GM12801 (cell line): Measurements from ENCODE around the gene CRHBP.

Experiments
- TF ChIP-seq, protein P1 (sequence below): IDR thresholded peaks from one replicate; pipeline ENCODE4 v1.5.1; 2011; ENCODE audit warnings: control low read depth; ENCODE audit not compliant: insufficient read length; ENCODE audit errors: extremely low read depth

CRHBP gene

DNA sequence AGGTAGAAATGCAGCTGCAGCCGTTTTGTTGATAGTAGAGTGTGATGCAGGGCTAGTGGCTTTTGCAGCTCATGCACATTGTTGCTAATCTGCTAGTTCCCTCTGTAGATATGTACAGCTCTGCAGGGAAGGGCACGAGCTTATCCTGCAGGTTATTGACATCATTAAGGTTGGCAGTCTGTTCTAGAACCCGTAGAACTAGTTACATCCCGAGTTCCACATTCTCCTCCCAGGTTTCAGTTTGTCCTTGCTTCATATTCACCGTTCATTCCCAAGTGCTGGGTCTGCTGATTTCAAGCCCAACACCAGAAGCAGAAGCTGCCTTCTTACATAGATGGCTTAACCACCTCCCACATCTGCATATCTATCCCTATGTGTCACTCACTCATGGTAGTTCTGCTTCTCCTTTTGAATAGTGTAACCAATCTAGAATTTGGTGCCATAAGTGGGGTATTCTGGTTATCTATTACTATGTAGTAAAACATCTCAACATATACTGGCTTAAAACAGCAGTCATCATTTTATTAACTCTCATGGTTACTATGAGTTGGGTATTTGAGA lies 38.1 kb downstream of the CRHBP start:
- TF ChIP-seq, protein P1, sequence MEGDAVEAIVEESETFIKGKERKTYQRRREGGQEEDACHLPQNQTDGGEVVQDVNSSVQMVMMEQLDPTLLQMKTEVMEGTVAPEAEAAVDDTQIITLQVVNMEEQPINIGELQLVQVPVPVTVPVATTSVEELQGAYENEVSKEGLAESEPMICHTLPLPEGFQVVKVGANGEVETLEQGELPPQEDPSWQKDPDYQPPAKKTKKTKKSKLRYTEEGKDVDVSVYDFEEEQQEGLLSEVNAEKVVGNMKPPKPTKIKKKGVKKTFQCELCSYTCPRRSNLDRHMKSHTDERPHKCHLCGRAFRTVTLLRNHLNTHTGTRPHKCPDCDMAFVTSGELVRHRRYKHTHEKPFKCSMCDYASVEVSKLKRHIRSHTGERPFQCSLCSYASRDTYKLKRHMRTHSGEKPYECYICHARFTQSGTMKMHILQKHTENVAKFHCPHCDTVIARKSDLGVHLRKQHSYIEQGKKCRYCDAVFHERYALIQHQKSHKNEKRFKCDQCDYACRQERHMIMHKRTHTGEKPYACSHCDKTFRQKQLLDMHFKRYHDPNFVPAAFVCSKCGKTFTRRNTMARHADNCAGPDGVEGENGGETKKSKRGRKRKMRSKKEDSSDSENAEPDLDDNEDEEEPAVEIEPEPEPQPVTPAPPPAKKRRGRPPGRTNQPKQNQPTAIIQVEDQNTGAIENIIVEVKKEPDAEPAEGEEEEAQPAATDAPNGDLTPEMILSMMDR: no peak

DNA sequence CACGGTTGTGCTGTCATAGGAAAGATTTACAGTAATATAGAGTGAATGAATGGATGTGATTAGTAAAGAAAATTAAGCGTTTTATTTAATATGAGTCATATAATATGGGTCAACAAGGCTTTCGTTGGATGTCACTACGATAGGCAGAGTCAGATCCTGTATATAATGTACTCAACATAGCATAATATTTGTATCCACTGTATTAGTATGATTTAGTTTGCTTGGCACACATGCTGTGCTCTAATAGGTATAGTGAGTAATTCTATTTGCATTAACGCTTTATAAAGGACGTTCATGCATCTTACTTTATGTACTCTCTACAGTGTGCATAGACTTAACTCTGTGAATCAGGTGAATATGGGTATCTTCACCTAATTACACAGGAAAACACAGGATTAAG lies 41.5 kb downstream of the CRHBP start:
- TF ChIP-seq, protein P1: no peak

DNA sequence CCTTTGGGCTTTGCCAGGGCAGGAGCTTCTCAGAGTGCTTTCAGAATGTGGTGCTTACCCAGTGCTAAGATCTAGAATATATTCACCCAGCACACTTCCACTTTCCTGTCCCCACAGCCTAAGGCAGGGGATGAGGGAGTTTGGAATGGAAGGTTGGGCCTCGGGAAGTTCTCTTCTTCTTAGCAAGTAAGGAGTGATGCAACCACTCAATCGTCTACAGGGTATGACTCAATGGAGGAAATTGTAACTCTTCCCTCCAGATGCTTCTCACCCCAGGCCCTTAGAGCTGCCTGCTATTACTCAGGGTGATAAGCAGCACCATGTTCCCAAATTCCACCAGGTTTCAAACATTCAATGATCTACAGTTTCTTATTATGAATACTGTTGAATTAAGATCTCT lies 46.6 kb downstream of the CRHBP start:
- TF ChIP-seq, protein P1: no peak

DNA sequence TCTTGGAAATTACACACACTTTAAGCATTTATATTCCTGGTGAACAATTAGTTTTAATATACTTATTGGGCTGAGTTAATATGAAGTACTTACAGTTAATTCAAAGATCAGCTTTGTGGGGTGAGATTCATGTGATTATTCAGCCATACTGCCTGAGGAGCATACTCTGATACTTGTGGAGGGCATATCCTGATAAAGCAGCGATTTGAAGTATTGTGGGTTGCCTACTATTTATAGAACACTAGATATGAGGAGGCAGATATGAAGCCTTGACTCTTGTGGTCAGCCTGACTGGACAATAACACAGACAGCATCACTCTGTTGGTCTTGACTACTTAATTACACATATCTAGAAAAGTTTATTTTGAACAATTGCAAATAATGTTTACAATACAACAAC lies 50.4 kb downstream of the CRHBP start:
- TF ChIP-seq, protein P1: no peak

DNA sequence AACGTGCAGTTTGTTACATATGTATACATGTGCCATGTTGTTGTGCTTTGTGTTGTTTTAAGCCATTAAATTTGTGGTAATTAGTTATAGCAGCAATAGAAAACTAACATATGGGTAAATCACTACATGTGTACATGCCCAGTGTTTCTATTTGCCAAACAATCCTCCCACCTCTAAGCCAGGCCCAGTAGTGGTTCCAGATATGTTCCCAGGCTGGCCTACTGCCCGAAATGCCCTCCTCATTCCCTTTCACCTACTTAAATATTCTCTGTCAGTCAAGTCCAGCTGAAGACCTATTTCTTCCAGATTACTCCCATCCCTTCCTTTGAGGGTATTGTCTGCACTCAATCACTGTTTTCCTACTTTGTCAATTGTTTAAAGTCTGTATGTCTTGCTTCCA lies 53.3 kb downstream of the CRHBP start:
- TF ChIP-seq, protein P1: no peak

DNA sequence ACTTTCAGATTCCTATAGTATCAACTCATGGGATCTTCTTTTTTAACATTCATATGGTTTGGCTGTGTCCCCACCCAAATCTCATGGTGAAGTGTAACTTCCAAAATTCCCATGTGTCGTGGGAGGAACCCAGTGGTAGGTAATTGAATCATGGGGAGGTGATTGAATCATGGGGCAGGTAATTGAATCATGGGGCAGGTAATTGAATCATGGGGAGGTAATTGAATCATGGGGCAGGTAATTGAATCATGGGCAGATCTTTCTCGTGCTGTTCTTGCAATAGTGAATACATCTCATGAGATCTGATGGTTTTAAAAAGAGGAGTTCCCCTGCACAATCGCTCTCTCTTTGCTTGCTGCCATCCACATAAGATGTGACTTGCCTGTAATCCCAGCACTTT lies 55.6 kb downstream of the CRHBP start:
- TF ChIP-seq, protein P1: no peak

DNA sequence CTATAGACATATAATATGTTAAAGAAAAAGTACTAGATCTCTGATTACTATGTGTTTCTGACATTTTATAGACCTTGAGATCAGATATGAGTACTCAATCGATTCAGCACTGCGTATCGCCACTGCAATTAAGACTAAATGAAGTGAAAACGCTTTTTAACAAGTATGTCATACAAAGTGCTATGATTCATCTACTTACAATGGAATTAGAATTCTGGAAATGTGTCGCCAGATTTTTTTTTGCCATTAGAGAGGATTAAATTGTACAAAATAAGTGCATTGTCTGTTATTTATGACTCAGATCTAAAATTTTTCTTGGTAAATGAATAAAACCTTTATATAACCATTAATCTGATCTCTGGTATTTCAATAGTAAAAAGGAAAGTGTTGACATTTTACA lies 57.4 kb downstream of the CRHBP start:
- TF ChIP-seq, protein P1: no peak
